Caco-2 (cell line): ENCODE data around the gene FAM174B. TPM values are rescaled to one million over a fixed set of nuclear protein-coding genes. Genes with fewer than 3 reads are reported as not detected.

Experiments
- BruUV-seq: library from RNA; stranded (reverse); fragments of 400-500 nt; replicated peaks from 2 replicates; lab custom pipeline; 2021; lab: Mats Ljungman, UMichigan
- CTCF ChIA-PET: fragments of 300-600 bp; sonication (Branson Sonifier 250); formaldehyde crosslinking; loops from one replicate; lab custom pipeline; 2022; ENCODE audit warnings: antibody characterized with exemption; lab: Charles Lee
- POLR2A ChIA-PET: fragments of 300-600 bp; sonication (Branson Sonifier 250); formaldehyde crosslinking; loops from one replicate; lab custom pipeline; 2022; ENCODE audit warnings: antibody characterized with exemption; lab: Charles Lee
- DNase-seq, 2 experiments: peaks; one replicate each; pipeline versions ENCODE4 v3.0.0 to v3.0.0-alpha.2; 2020 to 2022
- H3K27me3 ChIP-seq: replicated peaks from 2 replicates; pipeline ENCODE4 v1.6.0; 2011; ENCODE audit warnings: low read length; ENCODE audit not compliant: control insufficient read depth, insufficient read depth
- H3K36me3 ChIP-seq: 2 replicates; pipeline ENCODE4 v1.5.1; 2011; ENCODE audit warnings: low read length; ENCODE audit not compliant: control insufficient read depth, insufficient read depth
- H3K4me1 ChIP-seq: fragments of 250-450 bp; sonication (Bioruptor Pico); 2 replicates; pipeline ENCODE4 v1.5.1; 2020; ENCODE audit warnings: mild to moderate bottlenecking
- H3K4me3 ChIP-seq: 2 replicates; pipeline ENCODE4 v1.5.1; 2011; ENCODE audit warnings: low read depth, mild to moderate bottlenecking, control low read depth, low read length
- H3K9me3 ChIP-seq: fragments of 250-450 bp; sonication (Bioruptor Pico); 2 replicates; pipeline ENCODE4 v1.5.1; 2020; ENCODE audit warnings: mild to moderate bottlenecking, moderate library complexity
- H3K27ac Mint-ChIP-seq: one replicate; pipeline ENCODE4 v1.8.0; 2022; ENCODE audit warnings: mixed read lengths; ENCODE audit not compliant: unreplicated experiment
- H3K27me3 Mint-ChIP-seq: one replicate; pipeline ENCODE4 v1.8.0; 2022; ENCODE audit warnings: mixed read lengths; ENCODE audit not compliant: insufficient read depth, unreplicated experiment
- H3K36me3 Mint-ChIP-seq: one replicate; pipeline ENCODE4 v1.8.0; 2022; ENCODE audit warnings: mild to moderate bottlenecking, mixed read lengths; ENCODE audit not compliant: insufficient read depth, unreplicated experiment
- H3K4me1 Mint-ChIP-seq: one replicate; pipeline ENCODE4 v1.8.0; 2022; ENCODE audit warnings: low read depth, mixed read lengths; ENCODE audit not compliant: unreplicated experiment
- H3K4me3 Mint-ChIP-seq: one replicate; pipeline ENCODE4 v1.8.0; 2022; ENCODE audit warnings: mild to moderate bottlenecking, moderate library complexity, mixed read lengths; ENCODE audit not compliant: unreplicated experiment
- H3K9me3 Mint-ChIP-seq: one replicate; pipeline ENCODE4 v1.8.0; 2022; ENCODE audit warnings: mixed read lengths; ENCODE audit not compliant: unreplicated experiment
- CTCF ChIP-seq, 2 experiments: fragments of 200-600 bp in 1 of 2; IDR thresholded peaks; 1 replicate in 1 of 2; 2 replicates in 1 of 2; pipeline versions ENCODE4 v1.5.1 to v1.8.0; 2011 to 2022; ENCODE audit warnings: antibody characterized with exemption in 1 of 2, control low read depth in 1 of 2, inconsistent platforms in 1 of 2, low read depth in 1 of 2, low read length in 1 of 2, mild to moderate bottlenecking in 1 of 2, moderate library complexity in 1 of 2; ENCODE audit not compliant: insufficient read depth in 1 of 2, severe bottlenecking in 1 of 2, unreplicated experiment in 1 of 2
- intact Hi-C: fragments of 100-400 bp; cut with micrococcal nuclease; formaldehyde crosslinking; loops from one replicate; pipeline ENCODE4 v1.10.0; 2022; ENCODE audit not compliant: unreplicated experiment
- total RNA-seq: library from RNA; stranded (reverse); gene quantifications from 2 replicates; pipeline ENCODE4 v1.2.3, GENCODE V29; 2022

The FAM174B gene
- total RNA-seq, 1 experiment from 2014 or later, result 79.4 TPM

GRCh38 chr15:92612891-92613290 lies 42.7 kb downstream of the FAM174B start:
- no TSS peak for BruUV-seq
- intact Hi-C loops, result loop anchor here (1.0 kb wide), 2 partner anchors 70 to 101 kb away; no protein-coding TSS in a partner anchor
- no peak for TF ChIP-seq CTCF (IDR thresholded peaks at IDR 0.05; ENCODE audit: insufficient read depth in 1 of 2, low read depth in 1 of 2, low read length in 1 of 2, severe bottlenecking in 1 of 2, unreplicated experiment in 1 of 2)

GRCh38 chr15:92611995-92612745 lies 43.4 kb downstream of the FAM174B start:
- Histone ChIP-seq H3K27me3 (no peaks in the 10 kb centered on the region), H3K4me3 (no peak overlapping the region), H3K36me3 (no peaks in the 10 kb centered on the region; the same call in 1 of the 2 replicates), H3K9me3 (no peaks in the 10 kb centered on the region), H3K4me1 (peaks cover 12% of the 10 kb centered on the region)
- BruUV-seq, result no TSS peak
- H3K9me3 Mint-ChIP-seq, result no peaks in the 10 kb centered on the region
- TF ChIP-seq CTCF (IDR thresholded peaks at IDR 0.05; ENCODE audit: insufficient read depth in 1 of 2, low read depth in 1 of 2, low read length in 1 of 2, severe bottlenecking in 1 of 2, unreplicated experiment in 1 of 2), result no peak
- no peak overlapping the region for H3K4me3 Mint-ChIP-seq
- no peaks in the 10 kb centered on the region for H3K27me3 Mint-ChIP-seq
- H3K36me3 Mint-ChIP-seq, result peaks cover 61% of the 10 kb centered on the region
- POLR2A ChIA-PET, result no interaction called here
- CTCF ChIA-PET, result interaction anchor here (0.6 to 1.6 kb wide), 4 partner anchors 43 to 270 kb away, joined by 3 to 10 read pairs (median 3); partner anchors contain the start of gene FAM174B
- no peak overlapping the region for H3K27ac Mint-ChIP-seq
- peaks cover 3% of the 10 kb centered on the region for H3K4me1 Mint-ChIP-seq
- DNase-seq, result no peak
- intact Hi-C loops, result loop anchor here (1.0 kb wide), 2 partner anchors 71 to 102 kb away; no protein-coding TSS in a partner anchor

More at GRCh38 chr15:92612891-92613290, 42.7 kb downstream of the FAM174B start:
- Histone ChIP-seq H3K4me3 (no peak overlapping the region), H3K27me3 (no peaks in the 10 kb centered on the region), H3K9me3 (no peaks in the 10 kb centered on the region), H3K4me1 (peaks cover 16% of the 10 kb centered on the region), H3K36me3 (no peaks in the 10 kb centered on the region; the same call in 1 of the 2 replicates)
- Mint-ChIP-seq H3K36me3 (peaks cover 66% of the 10 kb centered on the region), H3K4me1 (peaks cover 10% of the 10 kb centered on the region), H3K27ac (no peak overlapping the region), H3K27me3 (no peaks in the 10 kb centered on the region), H3K9me3 (no peaks in the 10 kb centered on the region), H3K4me3 (no peak overlapping the region)
- no peak for DNase-seq
- ChIA-PET CTCF (interaction anchor here (0.6 to 1.6 kb wide), 3 partner anchors 43 to 270 kb away, joined by 3 to 10 read pairs (median 3); partner anchors contain the start of gene FAM174B), POLR2A (no interaction called here)

GRCh38 chr15:92611150-92611549 lies 44.4 kb downstream of the FAM174B start:
- no peaks in the 10 kb centered on the region for H3K27me3 Mint-ChIP-seq
- no peaks in the 10 kb centered on the region for H3K9me3 ChIP-seq
- CTCF ChIA-PET, result interaction anchor here (1.6 kb wide), 1 partner anchor 104 kb away, joined by 10 read pairs; no protein-coding TSS in a partner anchor
- H3K4me3 Mint-ChIP-seq, result no peak overlapping the region
- H3K4me3 ChIP-seq, result no peak overlapping the region
- peaks cover 51% of the 10 kb centered on the region for H3K36me3 Mint-ChIP-seq
- peaks cover 5% of the 10 kb centered on the region for H3K4me1 Mint-ChIP-seq
- intact Hi-C loops, result no loop called here
- POLR2A ChIA-PET, result no interaction called here
- TF ChIP-seq CTCF (IDR thresholded peaks at IDR 0.05; ENCODE audit: insufficient read depth in 1 of 2, low read depth in 1 of 2, low read length in 1 of 2, severe bottlenecking in 1 of 2, unreplicated experiment in 1 of 2), result no peak
- H3K27me3 ChIP-seq, result no peaks in the 10 kb centered on the region
- BruUV-seq, result no TSS peak
- no peaks in the 10 kb centered on the region; the same call in 1 of the 2 replicates for H3K36me3 ChIP-seq
- H3K4me1 ChIP-seq, result peaks cover 2% of the 10 kb centered on the region
- peaks cover 6% of the 10 kb centered on the region for H3K9me3 Mint-ChIP-seq
- no peak overlapping the region for H3K27ac Mint-ChIP-seq
- DNase-seq, result no peak
